Measurements from ENCODE around the gene GOLT1B.
"Not testable (repeated sequence)": the region's sequence is repeated elsewhere in the genome, so short reads cannot be mapped to it uniquely, and the experiment has no call there.

GOLT1B gene

GRCh38 chr12:21501258-21502163 lies at the start of gene GOLT1B, which contains the start of gene RECQL:
Gene GOLT1B, plus strand, starts transcription at chr12:21501789. Its CDS starts 135 bp downstream, at chr12:21501924.
Gene RECQL, minus strand, starts transcription at chr12:21501635. Its CDS starts 2,065 bp downstream, at chr12:21499570.
- DNase-seq = peak; percentile 98

DNA sequence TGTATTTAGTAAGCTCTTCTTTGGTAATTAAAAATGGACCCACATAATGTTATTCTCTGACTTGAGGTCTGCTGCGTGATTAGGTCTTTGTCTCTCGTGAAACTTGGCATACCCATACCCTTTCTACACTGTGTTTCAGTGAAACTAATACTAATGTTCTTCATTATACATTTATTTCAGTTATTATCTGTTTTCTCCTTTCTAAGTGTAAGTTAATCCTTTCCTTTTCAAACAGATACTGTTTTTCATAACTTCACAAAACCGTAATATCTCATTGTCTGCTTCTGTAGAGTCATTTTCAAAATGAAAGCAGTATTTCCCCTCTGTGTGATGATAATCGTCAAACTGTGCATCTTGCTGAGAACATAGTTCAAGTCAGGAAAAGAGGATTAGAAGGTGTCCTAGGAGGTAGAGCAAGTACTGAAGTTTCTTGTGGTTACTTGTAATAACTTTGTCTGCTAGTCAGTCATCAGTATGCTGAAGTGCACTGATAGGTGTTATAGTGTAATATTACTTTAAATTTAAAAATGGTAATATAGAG lies 48.2 kb upstream of the GOLT1B start:
- DNase-seq = no peak

- DNase-seq = no peak
These were observed 45.3 kb upstream of the GOLT1B start for GRCh38 chr12:21456291-21456780.

- DNase-seq = no peak
These were observed 42.1 kb upstream of the GOLT1B start for GRCh38 chr12:21459474-21459873.

- DNase-seq = not testable (repeated sequence)
These were observed 34.3 kb upstream of the GOLT1B start for GRCh38 chr12:21467334-21467733.

DNA sequence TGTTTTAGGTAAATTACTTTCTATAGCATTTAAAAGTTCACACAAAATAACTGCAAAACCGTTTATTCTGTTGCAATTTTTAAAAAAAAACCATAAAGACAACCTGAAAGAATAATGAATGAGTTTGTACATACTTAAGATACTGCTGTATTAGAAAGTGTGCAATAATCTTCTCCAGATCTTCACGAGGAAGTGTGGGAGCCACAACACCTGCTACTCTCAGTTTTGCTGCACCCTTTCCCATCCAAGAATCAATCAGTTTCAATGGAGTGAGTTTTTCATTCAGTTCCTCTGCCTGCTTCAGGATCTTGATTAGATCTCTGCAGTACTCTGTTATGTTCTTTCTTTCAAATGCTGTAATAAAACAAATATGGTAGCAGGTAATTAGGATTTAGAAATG lies 30.3 kb upstream of the GOLT1B start:
- DNase-seq = no peak

DNA sequence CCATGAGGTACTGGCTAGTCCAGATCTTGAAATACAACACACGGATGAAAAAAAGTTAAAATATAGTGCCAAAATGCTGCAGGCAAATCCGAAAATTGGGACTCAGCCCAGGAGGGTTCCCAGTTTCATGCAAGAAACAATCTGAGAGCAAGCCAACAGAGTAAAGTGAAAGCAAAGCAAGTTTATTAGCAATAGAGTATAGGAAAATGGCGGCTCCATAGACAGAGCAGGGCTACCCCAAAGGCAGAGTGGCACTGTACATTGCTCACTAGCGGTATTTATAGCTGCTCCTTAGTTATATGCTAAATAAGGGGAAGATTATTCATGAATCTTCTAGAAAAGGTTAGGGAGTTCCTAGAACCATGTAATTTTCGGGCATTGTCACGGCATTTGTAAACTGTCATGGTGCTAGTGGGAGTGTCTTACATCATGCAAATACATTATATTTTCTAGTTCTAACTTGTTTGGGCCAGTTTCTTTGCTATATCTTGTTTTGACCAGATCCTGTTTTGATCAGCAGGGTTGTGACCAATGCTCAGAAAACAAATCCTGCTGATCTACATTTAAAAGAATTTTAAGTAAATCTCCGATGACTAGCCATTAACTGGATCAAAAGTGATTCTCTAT lies 29.3 kb upstream of the GOLT1B start:
- no peak for DNase-seq

- DNase-seq = no peak
These were observed 26.0 kb upstream of the GOLT1B start for GRCh38 chr12:21475552-21475951.

- peak; percentile 15 for DNase-seq
These were observed 24.6 kb upstream of the GOLT1B start for GRCh38 chr12:21476949-21477348.

- no peak for DNase-seq
These were observed 22.7 kb upstream of the GOLT1B start for GRCh38 chr12:21478756-21479455.

DNA sequence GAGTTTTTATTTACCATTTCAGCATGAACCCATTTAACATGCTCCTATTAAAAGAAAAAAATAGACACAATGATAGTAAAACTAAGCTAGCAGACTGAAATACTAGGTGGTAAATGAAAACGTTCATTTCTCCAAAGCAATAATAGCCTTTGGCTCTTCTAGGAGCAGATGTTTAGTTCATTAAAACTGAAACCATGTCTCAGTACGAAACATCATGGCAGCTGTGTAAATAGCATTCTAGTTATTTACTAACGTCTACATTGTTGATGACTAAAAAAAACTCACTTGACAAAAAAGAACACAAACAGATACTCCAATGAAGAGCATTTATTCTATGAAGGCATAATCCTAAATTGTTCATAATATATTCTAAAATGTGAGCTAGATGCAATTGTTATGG lies 18.1 kb upstream of the GOLT1B start:
- DNase-seq = no peak

- DNase-seq = no peak
These were observed 15.6 kb upstream of the GOLT1B start for GRCh38 chr12:21485998-21486397.

GRCh38 chr12:21499765-21500164 lies 1.8 kb upstream of the GOLT1B start:
- DNase-seq = no peak

GRCh38 chr12:21500786-21501257 lies 767 bp upstream of the GOLT1B start:
- no peak for DNase-seq

GRCh38 chr12:21502164-21502496 lies 541 bp downstream of the GOLT1B start:
- DNase-seq = no peak

- no peak for DNase-seq
These were observed 1.3 kb downstream of the GOLT1B start for GRCh38 chr12:21502872-21503271.

- no peak for DNase-seq
These were observed 4.3 kb downstream of the GOLT1B start for GRCh38 chr12:21505888-21506287.

DNA sequence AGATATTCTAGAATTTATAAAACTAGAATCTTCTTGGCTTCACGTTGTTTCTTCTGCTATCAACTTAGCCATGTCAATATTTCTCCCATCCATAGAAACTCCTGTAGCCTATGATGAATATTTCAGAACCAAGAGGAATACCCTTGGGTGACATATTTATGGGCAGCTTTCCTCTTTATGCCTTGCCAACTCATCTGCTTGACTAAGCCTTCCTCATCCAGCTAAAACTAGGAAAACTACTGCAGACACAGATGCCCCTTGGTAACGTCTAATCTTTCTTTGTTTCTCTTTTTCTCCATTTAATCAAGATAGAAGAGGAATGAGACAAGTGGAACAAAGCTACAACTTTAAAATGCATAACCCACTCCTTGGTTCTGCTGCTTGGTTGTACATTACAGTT lies 6.3 kb downstream of the GOLT1B start:
- DNase-seq = no peak

DNA sequence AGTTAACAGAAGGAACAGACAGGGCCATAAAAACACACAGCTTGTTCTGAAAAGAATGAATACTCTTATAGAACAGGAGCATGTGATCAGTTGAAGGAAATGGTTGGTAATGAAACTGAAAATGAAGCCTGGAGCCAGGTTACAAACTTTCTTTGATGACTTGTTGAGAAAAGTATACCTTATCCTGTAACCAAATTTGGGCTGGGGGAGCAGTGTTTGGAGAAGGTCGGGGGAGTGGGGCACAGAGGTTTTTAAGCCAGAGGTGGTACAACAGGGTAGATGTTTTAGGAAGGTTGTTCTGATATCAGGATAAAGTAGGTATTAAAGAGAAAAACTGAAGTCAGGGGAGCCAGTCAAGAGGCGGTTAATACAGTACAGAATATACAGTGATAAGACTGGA lies 8.2 kb downstream of the GOLT1B start:
- DNase-seq = no peak

GRCh38 chr12:21516281-21516680 lies 14.7 kb downstream of the GOLT1B start:
- DNase-seq = no peak

GRCh38 chr12:21518451-21518850 lies 16.9 kb downstream of the GOLT1B start:
- no peak for DNase-seq

- DNase-seq = no peak
These were observed 20.0 kb downstream of the GOLT1B start for GRCh38 chr12:21521541-21521940.

GRCh38 chr12:21523148-21523547 lies 21.6 kb downstream of the GOLT1B start:
- DNase-seq = no peak
